Astrocyte (in vitro differentiated cells and primary cell): ENCODE data around the gene MGAT5.

Experiments used
- EZH2 ChIP-seq: IDR thresholded peaks from 2 replicates; pipeline ENCODE4 v1.6.1; 2012; ENCODE audit warnings: mild to moderate bottlenecking, low read length, inconsistent platforms; ENCODE audit not compliant: insufficient read depth
- TF ChIP-seq, protein P1 (sequence below): IDR thresholded peaks from 2 replicates; pipeline ENCODE4 v1.5.1; 2011; ENCODE audit warnings: low read depth, mild to moderate bottlenecking, inconsistent platforms, low read length, moderate library complexity; ENCODE audit not compliant: insufficient read depth

DNA sequence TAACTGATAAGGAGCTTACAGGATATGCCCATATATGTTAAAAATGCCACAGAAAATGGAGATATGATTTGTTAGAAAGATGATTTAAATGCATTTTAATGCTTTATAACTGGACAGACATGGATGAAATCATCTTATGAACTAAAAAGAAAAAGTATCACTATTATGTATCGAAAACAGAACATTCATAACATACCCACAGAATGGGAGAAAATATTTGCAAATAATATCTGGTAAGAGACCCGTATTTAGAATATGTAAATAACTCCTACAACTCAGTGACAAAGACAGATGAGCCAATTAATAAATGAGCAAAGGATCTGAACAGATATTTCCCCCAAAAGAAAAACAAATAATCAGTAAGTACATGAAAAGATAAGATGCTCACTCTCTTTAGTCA lies 24.3 kb upstream of the MGAT5 start:
- TF ChIP-seq, protein P1, sequence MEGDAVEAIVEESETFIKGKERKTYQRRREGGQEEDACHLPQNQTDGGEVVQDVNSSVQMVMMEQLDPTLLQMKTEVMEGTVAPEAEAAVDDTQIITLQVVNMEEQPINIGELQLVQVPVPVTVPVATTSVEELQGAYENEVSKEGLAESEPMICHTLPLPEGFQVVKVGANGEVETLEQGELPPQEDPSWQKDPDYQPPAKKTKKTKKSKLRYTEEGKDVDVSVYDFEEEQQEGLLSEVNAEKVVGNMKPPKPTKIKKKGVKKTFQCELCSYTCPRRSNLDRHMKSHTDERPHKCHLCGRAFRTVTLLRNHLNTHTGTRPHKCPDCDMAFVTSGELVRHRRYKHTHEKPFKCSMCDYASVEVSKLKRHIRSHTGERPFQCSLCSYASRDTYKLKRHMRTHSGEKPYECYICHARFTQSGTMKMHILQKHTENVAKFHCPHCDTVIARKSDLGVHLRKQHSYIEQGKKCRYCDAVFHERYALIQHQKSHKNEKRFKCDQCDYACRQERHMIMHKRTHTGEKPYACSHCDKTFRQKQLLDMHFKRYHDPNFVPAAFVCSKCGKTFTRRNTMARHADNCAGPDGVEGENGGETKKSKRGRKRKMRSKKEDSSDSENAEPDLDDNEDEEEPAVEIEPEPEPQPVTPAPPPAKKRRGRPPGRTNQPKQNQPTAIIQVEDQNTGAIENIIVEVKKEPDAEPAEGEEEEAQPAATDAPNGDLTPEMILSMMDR, result no peak
- TF ChIP-seq EZH2, result no peak
